ENCODE measurements around the gene LSAMP.

- TF ChIP-seq CTCF (conservative IDR thresholded peaks at IDR 0.05; ENCODE audit: low read depth, low read length): no peak
- no peak for TF ChIP-seq EZH2 (IDR thresholded peaks at IDR 0.05; ENCODE audit: borderline replicate concordance, low read depth, low read length, poor library complexity, severe bottlenecking)
Measured at GRCh38 chr3:116374901-116375300, 70.4 kb downstream of the LSAMP start.

Measured in A673 (cell line).